ENCODE measurements around the gene REM2.

- TF ChIP-seq CTCF (IDR thresholded peaks at IDR 0.05), result no peak
- TF ChIP-seq TCF7L2 (IDR thresholded peaks at IDR 0.05; ENCODE audit: low read depth, low read length), result no peak
- TF ChIP-seq POLR2AphosphoS5 (IDR thresholded peaks at IDR 0.05; ENCODE audit: low read depth, low read length), result no peak
- no peak for TF ChIP-seq SIN3A (IDR thresholded peaks at IDR 0.05; ENCODE audit: borderline replicate concordance, insufficient read depth, low read depth, low read length)
Observed at GRCh38 chr14:22844221-22845102, 38.6 kb upstream of the REM2 start.
